SU-DHL-6 (cell line): ENCODE measurements around the gene A3GALT2.

Experiments used
- H2AFZ ChIP-seq: fragments of 200-600 bp; sonication (generic); 2 replicates; pipeline ENCODE4 v1.6.1; 2014; ENCODE audit warnings: low read depth, mild to moderate bottlenecking, moderate library complexity, mixed read lengths, antibody characterized with exemption, low read length; ENCODE audit not compliant: severe bottlenecking
- H3F3A ChIP-seq: fragments of 200-600 bp; shearing (Covaris generic); 2 replicates; pipeline ENCODE4 v1.6.0; 2016; ENCODE audit warnings: antibody characterized with exemption, mild to moderate bottlenecking; ENCODE audit not compliant: insufficient read depth
- H3K27ac ChIP-seq: fragments of 200-600 bp; sonication (generic); 2 replicates; pipeline ENCODE4 v1.5.1; 2016; ENCODE audit warnings: low read depth, mild to moderate bottlenecking, low read length, moderate library complexity, mixed read lengths
- H3K27me3 ChIP-seq: fragments of 200-600 bp; sonication (generic), shearing (Covaris generic); 2 replicates; pipeline ENCODE4 v1.6.0; 2014; ENCODE audit warnings: mild to moderate bottlenecking, low read length
- H3K36me3 ChIP-seq: fragments of 200-600 bp; sonication (generic); 2 replicates; pipeline ENCODE4 v1.6.1; 2014; ENCODE audit warnings: mild to moderate bottlenecking, low read length, mixed read lengths
- H3K4me2 ChIP-seq: fragments of 300-600, 200-600 bp; shearing (Covaris generic), sonication (generic); 2 replicates; pipeline ENCODE4 v1.6.0; 2014; ENCODE audit warnings: low read length, low read depth, mild to moderate bottlenecking; ENCODE audit not compliant: poor library complexity, severe bottlenecking
- H3K4me3 ChIP-seq: fragments of 200-600 bp; sonication (generic); 2 replicates; pipeline ENCODE4 v1.5.1; 2014; ENCODE audit warnings: antibody characterized with exemption, low read length, mild to moderate bottlenecking, mixed read lengths; ENCODE audit not compliant: insufficient read depth, poor library complexity, severe bottlenecking
- H3K79me2 ChIP-seq: fragments of 200-600 bp; sonication (generic); 2 replicates; pipeline ENCODE4 v1.6.1; 2014; ENCODE audit warnings: mild to moderate bottlenecking, low read length, moderate library complexity; ENCODE audit not compliant: insufficient read depth
- H3K9ac ChIP-seq: fragments of 200-600 bp; sonication (generic); 2 replicates; pipeline ENCODE4 v1.7.0; 2014; ENCODE audit warnings: mild to moderate bottlenecking, low read length
- H3K9me2 ChIP-seq: fragments of 200-600 bp; sonication (generic); replicated peaks from 2 replicates; pipeline ENCODE4 v1.6.1; 2014; ENCODE audit warnings: low read length; ENCODE audit not compliant: insufficient read depth
- H3K9me3 ChIP-seq: fragments of 200-600 bp; sonication (generic); 2 replicates; pipeline ENCODE4 v1.6.1; 2014; ENCODE audit warnings: low read length, mixed read lengths; ENCODE audit not compliant: insufficient read depth
- H4K20me1 ChIP-seq: fragments of 200-600 bp; sonication (generic); 2 replicates; pipeline ENCODE4 v1.6.1; 2014; ENCODE audit warnings: low read depth, mild to moderate bottlenecking, antibody characterized with exemption, low read length, moderate library complexity, mixed read lengths
- EZH2phosphoT487 ChIP-seq: fragments of 200-600 bp; sonication (generic), shearing (Covaris generic); conservative IDR thresholded peaks from 2 replicates; pipeline ENCODE4 v1.6.1; 2018; ENCODE audit warnings: mild to moderate bottlenecking, antibody characterized with exemption, low read length, moderate library complexity, mixed read lengths
- TF ChIP-seq, protein P1 (sequence below): fragments of 200-600 bp; sonication (generic); IDR thresholded peaks from one replicate; pipeline ENCODE4 v1.5.1; 2017; ENCODE audit warnings: antibody characterized with exemption, mild to moderate bottlenecking, low read length, moderate library complexity; ENCODE audit not compliant: insufficient read depth, poor library complexity, severe bottlenecking

A3GALT2 gene

DNA sequence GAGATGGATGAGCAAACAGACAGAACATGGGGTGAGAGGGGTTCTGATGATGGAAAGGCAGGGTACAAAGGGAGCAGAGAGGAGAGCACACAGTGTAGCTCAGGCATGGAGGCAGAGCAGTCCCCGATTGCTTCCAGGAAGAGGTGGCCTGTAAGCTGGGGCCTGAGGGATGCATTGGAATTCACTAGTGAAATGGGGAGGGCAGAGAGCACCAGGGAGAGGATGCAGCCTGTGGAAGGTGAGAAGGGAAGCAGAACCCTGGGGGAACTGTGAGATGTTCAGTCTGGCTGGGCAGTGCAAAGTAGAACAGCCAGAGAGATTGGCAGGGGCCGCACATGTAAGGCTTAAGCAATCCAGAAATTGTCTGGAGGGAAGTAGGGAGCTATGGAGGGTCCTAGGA lies 52.4 kb downstream of the A3GALT2 start:
- H2AFZ ChIP-seq, result no peak overlapping the region
- no peaks in the 10 kb centered on the region for H3K36me3 ChIP-seq
- no peaks in the 10 kb centered on the region for H3K79me2 ChIP-seq
- no peaks in the 10 kb centered on the region for H4K20me1 ChIP-seq
- H3K9me2 ChIP-seq, result no peaks in the 10 kb centered on the region
- H3K27me3 ChIP-seq, result no peaks in the 10 kb centered on the region
- H3K4me3 ChIP-seq, result no peak overlapping the region
- H3K27ac ChIP-seq, result no peak overlapping the region
- TF ChIP-seq, protein P1, sequence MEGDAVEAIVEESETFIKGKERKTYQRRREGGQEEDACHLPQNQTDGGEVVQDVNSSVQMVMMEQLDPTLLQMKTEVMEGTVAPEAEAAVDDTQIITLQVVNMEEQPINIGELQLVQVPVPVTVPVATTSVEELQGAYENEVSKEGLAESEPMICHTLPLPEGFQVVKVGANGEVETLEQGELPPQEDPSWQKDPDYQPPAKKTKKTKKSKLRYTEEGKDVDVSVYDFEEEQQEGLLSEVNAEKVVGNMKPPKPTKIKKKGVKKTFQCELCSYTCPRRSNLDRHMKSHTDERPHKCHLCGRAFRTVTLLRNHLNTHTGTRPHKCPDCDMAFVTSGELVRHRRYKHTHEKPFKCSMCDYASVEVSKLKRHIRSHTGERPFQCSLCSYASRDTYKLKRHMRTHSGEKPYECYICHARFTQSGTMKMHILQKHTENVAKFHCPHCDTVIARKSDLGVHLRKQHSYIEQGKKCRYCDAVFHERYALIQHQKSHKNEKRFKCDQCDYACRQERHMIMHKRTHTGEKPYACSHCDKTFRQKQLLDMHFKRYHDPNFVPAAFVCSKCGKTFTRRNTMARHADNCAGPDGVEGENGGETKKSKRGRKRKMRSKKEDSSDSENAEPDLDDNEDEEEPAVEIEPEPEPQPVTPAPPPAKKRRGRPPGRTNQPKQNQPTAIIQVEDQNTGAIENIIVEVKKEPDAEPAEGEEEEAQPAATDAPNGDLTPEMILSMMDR, result no peak
- no peaks in the 10 kb centered on the region for H3K9me3 ChIP-seq
- H3F3A ChIP-seq, result no peaks in the 10 kb centered on the region
- no peak overlapping the region for H3K4me2 ChIP-seq
- no peak overlapping the region for H3K9ac ChIP-seq

DNA sequence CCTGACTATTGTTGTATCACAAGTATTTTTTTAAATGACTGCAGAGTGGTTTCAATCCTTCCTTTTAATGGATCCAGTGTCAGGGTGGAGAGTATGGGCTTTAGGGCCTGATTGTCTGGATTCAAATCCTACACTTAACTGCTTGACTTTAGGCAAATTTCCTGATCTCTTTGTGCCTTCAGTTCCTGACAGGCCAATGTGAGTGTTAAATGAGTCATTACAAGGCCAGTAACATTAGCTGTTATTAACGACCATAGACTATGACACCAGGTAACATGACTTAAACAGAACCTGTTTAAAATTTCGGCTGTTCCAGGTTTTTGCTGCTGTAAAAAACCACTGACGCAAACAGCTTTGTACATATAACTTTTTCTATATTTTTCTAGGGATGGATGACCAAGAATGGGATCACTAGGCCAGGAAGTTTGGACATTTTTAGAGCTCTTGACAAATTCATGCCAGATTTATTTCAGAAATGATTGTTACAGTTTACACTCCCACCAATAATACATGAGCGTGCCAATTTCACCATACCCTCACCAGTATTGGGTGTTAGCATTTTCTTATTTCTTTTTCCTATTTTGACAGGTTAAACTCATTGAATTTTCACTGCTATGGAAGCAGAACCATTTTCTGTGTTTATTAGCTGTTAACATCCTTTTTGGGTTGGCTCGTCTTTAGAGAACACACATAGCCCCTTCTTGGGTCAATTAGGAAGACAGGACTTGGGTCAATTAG lies 53.3 kb downstream of the A3GALT2 start:
- Histone ChIP-seq H4K20me1 (no peaks in the 10 kb centered on the region), H3K36me3 (no peaks in the 10 kb centered on the region), H3K4me3 (no peak overlapping the region), H3K9ac (no peak overlapping the region), H3K27me3 (no peaks in the 10 kb centered on the region), H3K9me2 (no peaks in the 10 kb centered on the region), H3F3A (no peaks in the 10 kb centered on the region), H3K79me2 (no peaks in the 10 kb centered on the region), H2AFZ (no peak overlapping the region), H3K4me2 (no peak overlapping the region), H3K9me3 (no peaks in the 10 kb centered on the region), H3K27ac (no peak overlapping the region)
- TF ChIP-seq EZH2phosphoT487, result no peak
- TF ChIP-seq, protein P1, result no peak

- H3K9ac ChIP-seq, result no peak overlapping the region
- no peak overlapping the region for H3K27ac ChIP-seq
- no peaks in the 10 kb centered on the region for H3K36me3 ChIP-seq
- H3K9me3 ChIP-seq, result no peaks in the 10 kb centered on the region
- no peaks in the 10 kb centered on the region for H3K27me3 ChIP-seq
- no peaks in the 10 kb centered on the region for H4K20me1 ChIP-seq
- H3K9me2 ChIP-seq, result no peaks in the 10 kb centered on the region
- no peaks in the 10 kb centered on the region for H3F3A ChIP-seq
- no peak overlapping the region for H3K4me2 ChIP-seq
- no peak overlapping the region for H3K4me3 ChIP-seq
- H3K79me2 ChIP-seq, result no peaks in the 10 kb centered on the region
- TF ChIP-seq EZH2phosphoT487, result no peak
- TF ChIP-seq, protein P1, result no peak
- no peak overlapping the region for H2AFZ ChIP-seq
Measured at GRCh38 chr1:33266766-33267165, 54.1 kb downstream of the A3GALT2 start.
